Activated B cell treated with CpG ODN at 0.5 μM for 24 hours (primary cell): ENCODE results near the gene PXK. TPM values are rescaled to one million over a fixed set of nuclear protein-coding genes. Genes with fewer than 3 reads are reported as not detected.

Experiments
- ATAC-seq: fragments of 200-7000 bp; cut with Tn5 transposase; one replicate; pipeline ENCODE4 v1.10.0; 2021; ENCODE audit warnings: low read depth, mild to moderate bottlenecking, moderate library complexity
- CTCF ChIA-PET: fragments of 350-600 bp; sonication (Branson Sonifier 250); formaldehyde crosslinking; loops from one replicate; lab custom pipeline; 2021; ENCODE audit warnings: antibody characterized with exemption; lab: Charles Lee
- POLR2A ChIA-PET: fragments of 350-600 bp; sonication (Branson Sonifier 250); formaldehyde crosslinking; loops from one replicate; lab custom pipeline; 2021; ENCODE audit warnings: antibody characterized with exemption; lab: Charles Lee
- DNase-seq: peaks from one replicate; pipeline ENCODE4 v3.0.0; 2022
- H3K27ac Mint-ChIP-seq: one replicate; pipeline ENCODE4 v1.8.0; 2020; ENCODE audit warnings: mixed read lengths
- H3K27me3 Mint-ChIP-seq: one replicate; pipeline ENCODE4 v1.8.0; 2021; ENCODE audit warnings: mixed read lengths
- H3K36me3 Mint-ChIP-seq: one replicate; pipeline ENCODE4 v1.8.0; 2021; ENCODE audit warnings: low read depth, mixed read lengths
- H3K4me1 Mint-ChIP-seq: one replicate; pipeline ENCODE4 v1.8.0; 2021; ENCODE audit warnings: mixed read lengths
- H3K4me3 Mint-ChIP-seq: one replicate; pipeline ENCODE4 v1.8.0; 2020; ENCODE audit warnings: mild to moderate bottlenecking, mixed read lengths
- H3K9me3 Mint-ChIP-seq: one replicate; pipeline ENCODE4 v1.8.0; 2020; ENCODE audit warnings: mixed read lengths
- intact Hi-C: fragments of 100-400 bp; cut with micrococcal nuclease; formaldehyde crosslinking; loops from one replicate; pipeline ENCODE4 v1.15.1; 2024
- total RNA-seq: library from RNA; stranded (reverse); gene quantifications from 2 replicates; pipeline ENCODE4 v1.2.3, GENCODE V29; 2022
- TF ChIP-seq, protein P1 (sequence below): fragments of 200-600 bp; IDR thresholded peaks from one replicate; pipeline ENCODE4 v1.8.0; 2022; ENCODE audit warnings: antibody characterized with exemption, mild to moderate bottlenecking

The PXK gene
- total RNA-seq, 1 donor from 2014 or later = 81.3 TPM

DNA sequence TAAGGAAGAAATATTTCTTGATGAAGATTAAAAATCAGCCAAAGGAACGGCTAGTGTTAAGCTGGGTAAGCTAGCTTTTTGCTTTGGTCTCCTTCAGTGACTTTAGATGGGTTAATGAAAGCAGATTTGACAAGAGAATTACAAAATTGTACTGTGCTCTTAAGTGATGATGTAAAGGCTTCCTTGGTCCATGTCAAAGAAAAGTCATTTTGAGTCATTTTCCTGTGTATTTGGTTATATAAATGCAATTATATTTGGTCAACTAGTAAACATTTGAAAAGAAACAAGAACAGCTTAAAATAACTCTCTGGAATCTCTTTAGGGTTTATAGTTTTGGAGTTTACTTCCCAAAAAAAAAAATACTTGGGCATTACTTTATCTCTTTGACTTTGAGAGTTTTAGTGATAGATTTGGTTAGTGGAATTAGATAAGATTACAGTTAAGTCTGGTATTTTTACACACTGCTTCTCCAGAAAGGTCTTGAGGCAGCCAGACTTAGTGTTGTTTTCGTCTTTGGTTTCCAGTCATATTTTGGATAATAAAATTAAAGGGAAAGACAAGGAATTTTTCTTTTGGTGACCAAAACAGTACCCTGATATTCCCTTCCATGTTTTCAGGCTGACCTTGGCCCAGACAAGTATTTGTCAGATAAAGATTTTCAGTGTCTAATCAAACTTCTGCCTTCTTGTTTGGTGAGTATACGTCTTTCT is 58.6 kb downstream of the PXK start:
- ATAC-seq (no peak), DNase-seq (no peak)
- no peak overlapping the region for H3K4me3 Mint-ChIP-seq
- H3K36me3 Mint-ChIP-seq = peaks cover 67% of the 10 kb centered on the region
- ChIA-PET POLR2A (interaction anchor here (0.5 kb wide), 1 partner anchor 34 kb away, joined by 4 read pairs; no protein-coding TSS in a partner anchor), CTCF (interaction anchor here (1.1 to 1.4 kb wide), 2 partner anchors 11 to 24 kb away, joined by 3 read pairs; no protein-coding TSS in a partner anchor)
- TF ChIP-seq, protein P1, sequence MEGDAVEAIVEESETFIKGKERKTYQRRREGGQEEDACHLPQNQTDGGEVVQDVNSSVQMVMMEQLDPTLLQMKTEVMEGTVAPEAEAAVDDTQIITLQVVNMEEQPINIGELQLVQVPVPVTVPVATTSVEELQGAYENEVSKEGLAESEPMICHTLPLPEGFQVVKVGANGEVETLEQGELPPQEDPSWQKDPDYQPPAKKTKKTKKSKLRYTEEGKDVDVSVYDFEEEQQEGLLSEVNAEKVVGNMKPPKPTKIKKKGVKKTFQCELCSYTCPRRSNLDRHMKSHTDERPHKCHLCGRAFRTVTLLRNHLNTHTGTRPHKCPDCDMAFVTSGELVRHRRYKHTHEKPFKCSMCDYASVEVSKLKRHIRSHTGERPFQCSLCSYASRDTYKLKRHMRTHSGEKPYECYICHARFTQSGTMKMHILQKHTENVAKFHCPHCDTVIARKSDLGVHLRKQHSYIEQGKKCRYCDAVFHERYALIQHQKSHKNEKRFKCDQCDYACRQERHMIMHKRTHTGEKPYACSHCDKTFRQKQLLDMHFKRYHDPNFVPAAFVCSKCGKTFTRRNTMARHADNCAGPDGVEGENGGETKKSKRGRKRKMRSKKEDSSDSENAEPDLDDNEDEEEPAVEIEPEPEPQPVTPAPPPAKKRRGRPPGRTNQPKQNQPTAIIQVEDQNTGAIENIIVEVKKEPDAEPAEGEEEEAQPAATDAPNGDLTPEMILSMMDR = no peak
- H3K4me1 Mint-ChIP-seq = peaks cover 31% of the 10 kb centered on the region
- H3K9me3 Mint-ChIP-seq = no peaks in the 10 kb centered on the region
- no peak overlapping the region for H3K27ac Mint-ChIP-seq
- H3K27me3 Mint-ChIP-seq = no peaks in the 10 kb centered on the region
- intact Hi-C loops = loop anchor here (2.0 kb wide), 1 partner anchor 13 kb away; no protein-coding TSS in a partner anchor

DNA sequence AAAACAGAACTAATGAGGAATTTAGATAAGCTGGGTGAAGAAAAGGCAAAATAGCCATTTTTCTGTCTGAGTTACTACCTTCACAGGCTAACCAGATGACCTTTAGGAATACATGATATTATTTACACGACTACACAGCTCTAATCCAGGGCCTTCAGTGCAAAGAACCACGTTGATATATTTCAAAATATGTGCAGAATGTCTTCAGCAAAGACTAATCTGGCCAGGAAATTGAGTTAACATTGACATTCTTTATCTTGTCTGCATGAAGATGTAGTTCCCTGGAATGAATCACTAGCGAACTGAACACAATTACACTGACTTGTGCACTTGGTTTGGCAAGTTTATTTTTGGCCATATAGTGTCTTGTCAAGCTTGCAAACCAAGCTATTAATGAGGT is 59.5 kb downstream of the PXK start:
- no peak for DNase-seq
- H3K27ac Mint-ChIP-seq = no peak overlapping the region
- ATAC-seq = no peak
- intact Hi-C loops = no loop called here
- no peaks in the 10 kb centered on the region for H3K27me3 Mint-ChIP-seq
- CTCF ChIA-PET = interaction anchor here (1.1 to 1.4 kb wide), 2 partner anchors 10 to 23 kb away, joined by 3 read pairs; no protein-coding TSS in a partner anchor
- H3K36me3 Mint-ChIP-seq = peaks cover 71% of the 10 kb centered on the region
- H3K9me3 Mint-ChIP-seq = no peaks in the 10 kb centered on the region
- TF ChIP-seq, protein P1 = no peak
- no peak overlapping the region for H3K4me3 Mint-ChIP-seq
- H3K4me1 Mint-ChIP-seq = peaks cover 23% of the 10 kb centered on the region
- POLR2A ChIA-PET = interaction anchor here (0.6 kb wide), 1 partner anchor 37 kb away, joined by 3 read pairs; no protein-coding TSS in a partner anchor

DNA sequence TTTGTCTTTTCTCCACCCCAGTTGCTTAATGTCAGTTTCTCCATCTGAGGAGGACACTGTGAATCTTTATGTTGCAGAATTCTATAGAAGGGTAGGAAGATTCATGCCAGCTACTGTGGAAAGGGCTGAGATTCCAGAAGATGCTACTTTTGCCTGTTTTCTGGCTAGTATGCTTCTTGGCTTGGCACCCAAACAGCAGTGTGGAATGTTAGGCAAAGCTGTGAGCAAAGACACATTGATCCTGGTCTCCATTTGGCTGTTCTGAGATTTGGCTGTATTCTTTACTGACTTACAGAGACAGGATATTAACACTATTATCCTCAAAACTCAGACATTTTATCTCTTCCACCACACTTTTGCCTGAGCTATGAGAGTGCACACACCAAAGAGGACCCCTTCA is 61.6 kb downstream of the PXK start:
- TF ChIP-seq, protein P1 = no peak
- ATAC-seq = no peak
- H3K4me3 Mint-ChIP-seq = no peak overlapping the region
- POLR2A ChIA-PET = no interaction called here
- no peak overlapping the region for H3K27ac Mint-ChIP-seq
- CTCF ChIA-PET = no interaction called here
- H3K4me1 Mint-ChIP-seq = peaks cover 2% of the 10 kb centered on the region
- intact Hi-C loops = no loop called here
- peaks cover 78% of the 10 kb centered on the region for H3K36me3 Mint-ChIP-seq
- no peaks in the 10 kb centered on the region for H3K9me3 Mint-ChIP-seq
- H3K27me3 Mint-ChIP-seq = no peaks in the 10 kb centered on the region
- DNase-seq = no peak

DNA sequence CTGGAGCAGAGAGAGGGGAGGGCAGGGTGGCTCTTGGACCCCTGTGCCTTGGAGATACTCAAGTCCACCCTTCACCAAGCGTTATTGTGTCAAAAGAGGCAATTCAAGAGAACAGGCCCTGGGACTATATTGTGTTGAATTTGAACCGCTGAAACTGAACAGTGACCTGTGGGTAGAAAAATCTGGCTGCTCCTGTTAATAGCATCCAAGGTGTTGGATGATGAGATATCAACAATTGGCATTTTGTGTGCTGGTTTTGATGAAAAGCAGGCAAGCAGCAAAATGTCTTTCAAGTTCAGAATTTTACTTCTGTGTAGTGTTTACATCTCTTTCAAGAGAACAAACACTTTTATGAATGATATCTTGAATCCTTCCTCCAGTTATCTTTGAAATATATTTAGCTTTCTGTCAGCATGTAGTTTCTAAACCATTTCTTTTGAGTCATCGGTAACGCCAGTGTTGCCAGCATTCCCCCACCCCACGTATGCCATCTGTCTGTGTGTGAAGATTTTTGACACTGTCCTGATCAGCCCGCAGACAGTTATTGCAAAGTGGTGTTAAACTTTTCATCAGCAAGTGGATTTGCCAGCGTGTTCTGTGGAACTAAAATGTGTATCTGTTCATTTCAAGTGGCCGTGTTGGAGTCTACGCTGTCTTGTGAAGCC is 66.1 kb downstream of the PXK start:
- no peak overlapping the region for H3K27ac Mint-ChIP-seq
- H3K4me3 Mint-ChIP-seq = no peak overlapping the region
- H3K4me1 Mint-ChIP-seq = peaks cover 28% of the 10 kb centered on the region
- intact Hi-C loops = no loop called here
- TF ChIP-seq, protein P1 = no peak
- H3K9me3 Mint-ChIP-seq = no peaks in the 10 kb centered on the region
- no peak for ATAC-seq
- no peaks in the 10 kb centered on the region for H3K27me3 Mint-ChIP-seq
- ChIA-PET POLR2A (interaction anchor here (0.6 kb wide), 1 partner anchor 93 kb away, joined by 4 read pairs; no protein-coding TSS in a partner anchor), CTCF (no interaction called here)
- no peak for DNase-seq
- peaks cover 77% of the 10 kb centered on the region for H3K36me3 Mint-ChIP-seq
